ENCODE results near the gene CABCOCO1.

CABCOCO1 gene

DNA sequence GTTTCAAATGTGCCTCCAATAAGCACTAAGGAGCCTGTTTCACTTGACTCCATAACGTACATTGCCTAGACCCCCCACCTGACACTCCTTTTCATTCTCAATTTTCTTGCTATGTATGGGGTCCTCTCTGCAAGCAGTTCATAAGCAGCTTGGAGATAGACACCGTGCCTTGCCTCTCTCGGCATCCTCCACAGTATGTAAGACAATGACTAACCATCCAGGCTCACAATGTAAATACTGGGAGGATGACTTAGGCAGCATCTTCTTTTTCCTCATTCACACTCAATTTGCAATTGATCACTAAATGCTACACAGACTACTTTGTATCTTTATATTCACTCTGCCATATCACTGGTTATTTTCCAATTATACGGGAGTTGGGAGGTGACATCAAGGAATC lies 22.8 kb upstream of the CABCOCO1 start (continued):
- TF ChIP-seq, protein P1, sequence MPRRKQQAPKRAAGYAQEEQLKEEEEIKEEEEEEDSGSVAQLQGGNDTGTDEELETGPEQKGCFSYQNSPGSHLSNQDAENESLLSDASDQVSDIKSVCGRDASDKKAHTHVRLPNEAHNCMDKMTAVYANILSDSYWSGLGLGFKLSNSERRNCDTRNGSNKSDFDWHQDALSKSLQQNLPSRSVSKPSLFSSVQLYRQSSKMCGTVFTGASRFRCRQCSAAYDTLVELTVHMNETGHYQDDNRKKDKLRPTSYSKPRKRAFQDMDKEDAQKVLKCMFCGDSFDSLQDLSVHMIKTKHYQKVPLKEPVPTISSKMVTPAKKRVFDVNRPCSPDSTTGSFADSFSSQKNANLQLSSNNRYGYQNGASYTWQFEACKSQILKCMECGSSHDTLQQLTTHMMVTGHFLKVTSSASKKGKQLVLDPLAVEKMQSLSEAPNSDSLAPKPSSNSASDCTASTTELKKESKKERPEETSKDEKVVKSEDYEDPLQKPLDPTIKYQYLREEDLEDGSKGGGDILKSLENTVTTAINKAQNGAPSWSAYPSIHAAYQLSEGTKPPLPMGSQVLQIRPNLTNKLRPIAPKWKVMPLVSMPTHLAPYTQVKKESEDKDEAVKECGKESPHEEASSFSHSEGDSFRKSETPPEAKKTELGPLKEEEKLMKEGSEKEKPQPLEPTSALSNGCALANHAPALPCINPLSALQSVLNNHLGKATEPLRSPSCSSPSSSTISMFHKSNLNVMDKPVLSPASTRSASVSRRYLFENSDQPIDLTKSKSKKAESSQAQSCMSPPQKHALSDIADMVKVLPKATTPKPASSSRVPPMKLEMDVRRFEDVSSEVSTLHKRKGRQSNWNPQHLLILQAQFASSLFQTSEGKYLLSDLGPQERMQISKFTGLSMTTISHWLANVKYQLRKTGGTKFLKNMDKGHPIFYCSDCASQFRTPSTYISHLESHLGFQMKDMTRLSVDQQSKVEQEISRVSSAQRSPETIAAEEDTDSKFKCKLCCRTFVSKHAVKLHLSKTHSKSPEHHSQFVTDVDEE (CRISPR knock-in tag; IDR thresholded peaks at IDR 0.05): no peak
- TF ChIP-seq, protein P2, sequence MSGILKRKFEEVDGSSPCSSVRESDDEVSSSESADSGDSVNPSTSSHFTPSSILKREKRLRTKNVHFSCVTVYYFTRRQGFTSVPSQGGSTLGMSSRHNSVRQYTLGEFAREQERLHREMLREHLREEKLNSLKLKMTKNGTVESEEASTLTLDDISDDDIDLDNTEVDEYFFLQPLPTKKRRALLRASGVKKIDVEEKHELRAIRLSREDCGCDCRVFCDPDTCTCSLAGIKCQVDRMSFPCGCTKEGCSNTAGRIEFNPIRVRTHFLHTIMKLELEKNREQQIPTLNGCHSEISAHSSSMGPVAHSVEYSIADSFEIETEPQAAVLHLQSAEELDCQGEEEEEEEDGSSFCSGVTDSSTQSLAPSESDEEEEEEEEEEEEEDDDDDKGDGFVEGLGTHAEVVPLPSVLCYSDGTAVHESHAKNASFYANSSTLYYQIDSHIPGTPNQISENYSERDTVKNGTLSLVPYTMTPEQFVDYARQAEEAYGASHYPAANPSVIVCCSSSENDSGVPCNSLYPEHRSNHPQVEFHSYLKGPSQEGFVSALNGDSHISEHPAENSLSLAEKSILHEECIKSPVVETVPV (CRISPR knock-in tag; IDR thresholded peaks at IDR 0.05): no peak
- TF ChIP-seq TOX (CRISPR knock-in tag; IDR thresholded peaks at IDR 0.05; ENCODE audit: borderline replicate concordance) (no peak), TCF4 (CRISPR knock-in tag; IDR thresholded peaks at IDR 0.05; ENCODE audit: borderline replicate concordance) (no peak), OSR1 (CRISPR knock-in tag; IDR thresholded peaks at IDR 0.05) (no peak)
- TF ChIP-seq, protein P3, sequence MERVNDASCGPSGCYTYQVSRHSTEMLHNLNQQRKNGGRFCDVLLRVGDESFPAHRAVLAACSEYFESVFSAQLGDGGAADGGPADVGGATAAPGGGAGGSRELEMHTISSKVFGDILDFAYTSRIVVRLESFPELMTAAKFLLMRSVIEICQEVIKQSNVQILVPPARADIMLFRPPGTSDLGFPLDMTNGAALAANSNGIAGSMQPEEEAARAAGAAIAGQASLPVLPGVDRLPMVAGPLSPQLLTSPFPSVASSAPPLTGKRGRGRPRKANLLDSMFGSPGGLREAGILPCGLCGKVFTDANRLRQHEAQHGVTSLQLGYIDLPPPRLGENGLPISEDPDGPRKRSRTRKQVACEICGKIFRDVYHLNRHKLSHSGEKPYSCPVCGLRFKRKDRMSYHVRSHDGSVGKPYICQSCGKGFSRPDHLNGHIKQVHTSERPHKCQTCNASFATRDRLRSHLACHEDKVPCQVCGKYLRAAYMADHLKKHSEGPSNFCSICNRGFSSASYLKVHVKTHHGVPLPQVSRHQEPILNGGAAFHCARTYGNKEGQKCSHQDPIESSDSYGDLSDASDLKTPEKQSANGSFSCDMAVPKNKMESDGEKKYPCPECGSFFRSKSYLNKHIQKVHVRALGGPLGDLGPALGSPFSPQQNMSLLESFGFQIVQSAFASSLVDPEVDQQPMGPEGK (CRISPR knock-in tag; IDR thresholded peaks at IDR 0.05; ENCODE audit: borderline replicate concordance): no peak

DNA sequence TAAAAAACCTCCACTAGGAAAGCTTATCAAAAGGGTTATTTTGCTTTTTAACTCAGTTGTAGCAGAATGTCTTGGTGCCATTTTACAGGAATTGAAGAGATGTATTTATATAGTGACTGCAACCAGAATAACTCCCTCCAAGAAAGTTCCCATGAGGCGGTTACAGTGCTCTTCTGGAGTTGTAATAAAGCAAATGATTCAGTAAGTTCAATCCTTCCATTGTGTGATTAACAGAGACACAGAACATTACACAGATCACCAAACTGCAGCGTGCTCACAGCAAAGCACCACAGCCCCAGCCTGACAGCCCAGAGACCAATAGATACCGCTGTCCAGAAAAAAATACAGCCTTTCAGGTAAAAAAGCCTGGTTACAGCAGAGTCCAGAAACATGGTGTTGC lies 21.9 kb upstream of the CABCOCO1 start:
- no peak for ATAC-seq
- TF ChIP-seq ZNF70 (CRISPR knock-in tag; IDR thresholded peaks at IDR 0.05): no peak
- TF ChIP-seq ISL1 (CRISPR knock-in tag; IDR thresholded peaks at IDR 0.05): no peak
- no peak for TF ChIP-seq ZFP30 (CRISPR knock-in tag; IDR thresholded peaks at IDR 0.05)
- TF ChIP-seq, protein P2 (CRISPR knock-in tag; IDR thresholded peaks at IDR 0.05): no peak
- no peak for TF ChIP-seq BACH2 (CRISPR knock-in tag; IDR thresholded peaks at IDR 0.05; ENCODE audit: borderline replicate concordance)
- no peak for TF ChIP-seq ZNF565 (CRISPR knock-in tag; conservative IDR thresholded peaks at IDR 0.05; ENCODE audit: low read depth)
- TF ChIP-seq PPARA (CRISPR knock-in tag; IDR thresholded peaks at IDR 0.05; ENCODE audit: borderline replicate concordance): no peak
- no peak for TF ChIP-seq SNAI2 (CRISPR knock-in tag; IDR thresholded peaks at IDR 0.05)

DNA sequence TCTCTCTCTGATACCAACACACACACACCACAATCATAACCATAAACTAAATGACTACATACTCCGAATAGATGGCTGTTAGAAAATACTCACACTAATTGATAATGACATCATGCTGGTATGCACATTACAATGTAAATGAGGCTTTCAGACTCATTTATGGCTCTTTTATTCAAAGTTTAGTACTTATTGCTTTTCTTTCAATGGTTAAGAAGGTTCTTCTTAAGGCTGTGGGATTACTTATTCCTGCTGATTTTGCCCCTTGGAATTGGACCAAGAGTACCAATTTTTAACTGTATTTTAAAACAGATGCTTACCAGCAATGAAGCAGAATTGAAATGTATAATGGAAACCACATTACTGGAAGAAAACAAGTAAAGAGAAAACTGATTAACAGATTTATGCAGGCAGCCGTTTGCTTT lies 20.6 kb upstream of the CABCOCO1 start:
- ATAC-seq: peak; percentile 58
- TF ChIP-seq, protein P3 (CRISPR knock-in tag; IDR thresholded peaks at IDR 0.05; ENCODE audit: borderline replicate concordance): no peak
- TF ChIP-seq ZNF70 (CRISPR knock-in tag; IDR thresholded peaks at IDR 0.05) (no peak), RARB (CRISPR knock-in tag; IDR thresholded peaks at IDR 0.05) (no peak), TCF4 (CRISPR knock-in tag; IDR thresholded peaks at IDR 0.05; ENCODE audit: borderline replicate concordance) (no peak), ZFP3 (CRISPR knock-in tag; IDR thresholded peaks at IDR 0.05) (no peak), ZC3H10 (CRISPR knock-in tag; IDR thresholded peaks at IDR 0.05) (no peak), ZNF8 (CRISPR knock-in tag; IDR thresholded peaks at IDR 0.05) (no peak), ZFP30 (CRISPR knock-in tag; IDR thresholded peaks at IDR 0.05) (no peak), GLIS3 (CRISPR knock-in tag; IDR thresholded peaks at IDR 0.05) (no peak), OSR1 (CRISPR knock-in tag; IDR thresholded peaks at IDR 0.05) (no peak), ISL1 (CRISPR knock-in tag; IDR thresholded peaks at IDR 0.05) (no peak)
- TF ChIP-seq, protein P2 (CRISPR knock-in tag; IDR thresholded peaks at IDR 0.05): no peak
- TF ChIP-seq, protein P1 (CRISPR knock-in tag; IDR thresholded peaks at IDR 0.05): no peak
- TF ChIP-seq, protein P4, sequence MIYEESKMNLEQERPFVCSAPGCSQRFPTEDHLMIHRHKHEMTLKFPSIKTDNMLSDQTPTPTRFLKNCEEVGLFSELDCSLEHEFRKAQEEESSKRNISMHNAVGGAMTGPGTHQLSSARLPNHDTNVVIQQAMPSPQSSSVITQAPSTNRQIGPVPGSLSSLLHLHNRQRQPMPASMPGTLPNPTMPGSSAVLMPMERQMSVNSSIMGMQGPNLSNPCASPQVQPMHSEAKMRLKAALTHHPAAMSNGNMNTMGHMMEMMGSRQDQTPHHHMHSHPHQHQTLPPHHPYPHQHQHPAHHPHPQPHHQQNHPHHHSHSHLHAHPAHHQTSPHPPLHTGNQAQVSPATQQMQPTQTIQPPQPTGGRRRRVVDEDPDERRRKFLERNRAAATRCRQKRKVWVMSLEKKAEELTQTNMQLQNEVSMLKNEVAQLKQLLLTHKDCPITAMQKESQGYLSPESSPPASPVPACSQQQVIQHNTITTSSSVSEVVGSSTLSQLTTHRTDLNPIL (CRISPR knock-in tag; IDR thresholded peaks at IDR 0.05; ENCODE audit: low read depth): no peak
- TF ChIP-seq, protein P5, sequence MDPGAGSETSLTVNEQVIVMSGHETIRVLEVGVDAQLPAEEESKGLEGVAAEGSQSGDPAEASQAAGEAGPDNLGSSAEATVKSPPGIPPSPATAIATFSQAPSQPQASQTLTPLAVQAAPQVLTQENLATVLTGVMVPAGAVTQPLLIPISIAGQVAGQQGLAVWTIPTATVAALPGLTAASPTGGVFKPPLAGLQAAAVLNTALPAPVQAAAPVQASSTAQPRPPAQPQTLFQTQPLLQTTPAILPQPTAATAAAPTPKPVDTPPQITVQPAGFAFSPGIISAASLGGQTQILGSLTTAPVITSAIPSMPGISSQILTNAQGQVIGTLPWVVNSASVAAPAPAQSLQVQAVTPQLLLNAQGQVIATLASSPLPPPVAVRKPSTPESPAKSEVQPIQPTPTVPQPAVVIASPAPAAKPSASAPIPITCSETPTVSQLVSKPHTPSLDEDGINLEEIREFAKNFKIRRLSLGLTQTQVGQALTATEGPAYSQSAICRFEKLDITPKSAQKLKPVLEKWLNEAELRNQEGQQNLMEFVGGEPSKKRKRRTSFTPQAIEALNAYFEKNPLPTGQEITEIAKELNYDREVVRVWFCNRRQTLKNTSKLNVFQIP (CRISPR knock-in tag; IDR thresholded peaks at IDR 0.05; ENCODE audit: borderline replicate concordance, low read depth): no peak

All from SK-N-SH treated with all-trans-retinoic acid at 6 μM for 48 hours (cell line).